H9 (cell line): Measurements from ENCODE around the gene FBLN1. TPM values are rescaled to one million over a fixed set of nuclear protein-coding genes. Genes with fewer than 3 reads are reported as not detected.
A peak's percentile ranks its signal among the peaks of the same experiment; 100 is the strongest.

ENCODE experiments used
- DNase-seq: peaks from one replicate; pipeline ENCODE4 v3.0.0-alpha.2; 2017
- H2AFZ ChIP-seq: one replicate; pipeline ENCODE4 v1.6.1; 2013; ENCODE audit warnings: mild to moderate bottlenecking, low read length, control low read depth, moderate library complexity
- H2AK5ac ChIP-seq: 2 replicates; pipeline ENCODE4 v1.6.1; 2013; ENCODE audit warnings: low read length, control low read depth, mixed read lengths; ENCODE audit not compliant: insufficient read length
- H2BK120ac ChIP-seq: one replicate; pipeline ENCODE4 v1.6.1; 2013; ENCODE audit warnings: low read depth, mild to moderate bottlenecking, low read length, control low read depth, inconsistent platforms; ENCODE audit not compliant: poor library complexity, severe bottlenecking
- H2BK12ac ChIP-seq: 2 replicates; pipeline ENCODE4 v1.6.1; 2013; ENCODE audit warnings: low read length, control low read depth, mixed read lengths, low read depth; ENCODE audit not compliant: insufficient read length
- H2BK15ac ChIP-seq: 2 replicates; pipeline ENCODE4 v1.6.1; 2013; ENCODE audit warnings: low read depth, low read length, control low read depth
- H2BK20ac ChIP-seq: one replicate; pipeline ENCODE4 v1.6.1; 2013; ENCODE audit warnings: low read depth, mild to moderate bottlenecking, low read length, control low read depth, inconsistent platforms; ENCODE audit not compliant: poor library complexity, severe bottlenecking
- H2BK5ac ChIP-seq: 2 replicates; pipeline ENCODE4 v1.6.1; 2013; ENCODE audit warnings: low read length, control low read depth, mixed read lengths; ENCODE audit not compliant: insufficient read length
- H3K14ac ChIP-seq: 2 replicates; pipeline ENCODE4 v1.6.1; 2013; ENCODE audit warnings: low read length, control low read depth; ENCODE audit not compliant: insufficient read depth
- H3K18ac ChIP-seq: 2 replicates; pipeline ENCODE4 v1.6.1; 2013; ENCODE audit warnings: low read depth, mild to moderate bottlenecking, mixed read lengths, low read length, control low read depth; ENCODE audit not compliant: insufficient read length
- H3K23ac ChIP-seq: 2 replicates; pipeline ENCODE4 v1.6.1; 2013; ENCODE audit warnings: low read length, control low read depth, mixed read lengths, low read depth; ENCODE audit not compliant: insufficient read length
- H3K23me2 ChIP-seq: 2 replicates; pipeline ENCODE4 v1.6.1; 2013; ENCODE audit warnings: low read depth, mild to moderate bottlenecking, mixed read lengths, low read length, control low read depth; ENCODE audit not compliant: insufficient read length, poor library complexity, severe bottlenecking
- H3K27ac ChIP-seq: 2 replicates; pipeline ENCODE4 v1.5.1; 2013; ENCODE audit warnings: low read length, control low read depth, mixed read lengths, low read depth; ENCODE audit not compliant: insufficient read length
- H3K27me3 ChIP-seq: 2 replicates; pipeline ENCODE4 v1.6.1; 2013; ENCODE audit warnings: low read length, control low read depth, inconsistent platforms; ENCODE audit not compliant: insufficient read depth
- H3K4ac ChIP-seq: 2 replicates; pipeline ENCODE4 v1.6.1; 2013; ENCODE audit warnings: low read depth, mild to moderate bottlenecking, control low read depth, inconsistent platforms, low read length, moderate library complexity
- H3K4me1 ChIP-seq: 2 replicates; pipeline ENCODE4 v1.6.1; 2013; ENCODE audit warnings: low read length, control low read depth, inconsistent platforms; ENCODE audit not compliant: insufficient read depth
- H3K4me2 ChIP-seq: 2 replicates; pipeline ENCODE4 v1.6.1; 2013; ENCODE audit warnings: low read length, control low read depth, mixed read lengths; ENCODE audit not compliant: insufficient read length, insufficient read depth
- H3K56ac ChIP-seq: 2 replicates; pipeline ENCODE4 v1.6.1; 2013; ENCODE audit warnings: low read depth, mild to moderate bottlenecking, mixed read lengths, low read length, control low read depth; ENCODE audit not compliant: insufficient read length
- H3K79me1 ChIP-seq: 2 replicates; pipeline ENCODE4 v1.6.1; 2013; ENCODE audit warnings: low read depth, mild to moderate bottlenecking, moderate library complexity, low read length, control low read depth, inconsistent platforms; ENCODE audit not compliant: insufficient read depth, poor library complexity, severe bottlenecking
- H3K79me2 ChIP-seq: 2 replicates; pipeline ENCODE4 v1.6.1; 2013; ENCODE audit warnings: low read length, control low read depth, inconsistent platforms; ENCODE audit not compliant: insufficient read depth
- H3K9ac ChIP-seq: 2 replicates; pipeline ENCODE4 v1.6.1; 2013; ENCODE audit warnings: low read length, control low read depth, mixed read lengths; ENCODE audit not compliant: insufficient read length; ENCODE audit errors: extremely low read depth
- H3K9me3 ChIP-seq: one replicate; pipeline ENCODE4 v1.6.1; 2013; ENCODE audit warnings: low read depth, low read length, inconsistent platforms; ENCODE audit not compliant: control insufficient read depth
- H3T11ph ChIP-seq: one replicate; pipeline ENCODE4 v1.6.1; 2013; ENCODE audit warnings: mild to moderate bottlenecking, low read length, control low read depth, inconsistent platforms
- H4K20me1 ChIP-seq: one replicate; pipeline ENCODE4 v1.6.1; 2013; ENCODE audit not compliant: control insufficient read depth, insufficient read length, insufficient read depth
- H4K5ac ChIP-seq: 2 replicates; pipeline ENCODE4 v1.6.1; 2013; ENCODE audit warnings: low read depth, mild to moderate bottlenecking, mixed read lengths, low read length, control low read depth; ENCODE audit not compliant: insufficient read length
- H4K8ac ChIP-seq: replicated peaks from 2 replicates; pipeline ENCODE4 v1.6.1; 2013; ENCODE audit warnings: low read length, control low read depth, mixed read lengths, low read depth; ENCODE audit not compliant: insufficient read length
- H4K91ac ChIP-seq: 2 replicates; pipeline ENCODE4 v1.6.1; 2013; ENCODE audit warnings: low read depth, mild to moderate bottlenecking, moderate library complexity, mixed read lengths, low read length, control low read depth; ENCODE audit not compliant: insufficient read length
- H3K27ac Mint-ChIP-seq, 3 experiments: 2 replicates in 2 of 3; 3 replicates in 1 of 3; pipeline ENCODE4 v1.8.0; 2020 to 2021; ENCODE audit warnings: mixed read lengths in 3 of 3, mild to moderate bottlenecking in 1 of 3, moderate library complexity in 1 of 3
- H3K27me3 Mint-ChIP-seq: 2 replicates; pipeline ENCODE4 v1.8.0; 2021; ENCODE audit warnings: low read depth, mild to moderate bottlenecking, moderate library complexity, mixed read lengths
- H3K36me3 Mint-ChIP-seq, 3 experiments: 2 replicates in 2 of 3; 3 replicates in 1 of 3; pipeline ENCODE4 v1.8.0; 2020 to 2021; ENCODE audit warnings: low read depth in 3 of 3, mixed read lengths in 3 of 3; ENCODE audit not compliant: insufficient read depth in 1 of 3
- H3K4me1 Mint-ChIP-seq, 2 experiments: 2 replicates each; pipeline ENCODE4 v1.8.0; 2020; ENCODE audit warnings: mixed read lengths in 2 of 2
- H3K4me3 Mint-ChIP-seq, 2 experiments: 2 replicates in 1 of 2; 3 replicates in 1 of 2; pipeline ENCODE4 v1.8.0; 2020 to 2021; ENCODE audit warnings: mild to moderate bottlenecking in 2 of 2, mixed read lengths in 2 of 2, moderate library complexity in 1 of 2
- H3K9me3 Mint-ChIP-seq, 2 experiments: 2 replicates in 1 of 2; 3 replicates in 1 of 2; pipeline ENCODE4 v1.8.0; 2020; ENCODE audit warnings: mild to moderate bottlenecking in 2 of 2, mixed read lengths in 2 of 2, moderate library complexity in 1 of 2
- CTCF ChIP-seq: fragments of 200-600 bp; sonication (generic); conservative IDR thresholded peaks from 3 replicates; pipeline ENCODE4 v1.8.0; 2021; ENCODE audit warnings: antibody characterized with exemption, mild to moderate bottlenecking
- WGBS: extraction: QIAGEN DNeasy Blood & Tissue Kit; methylation state at CpG from one replicate; pipeline ENCODE4 v1.1.7; 2013; ENCODE audit warnings: missing lambda C conversion rate, low lambda C conversion rate, mixed read lengths; ENCODE audit not compliant: insufficient read length; ENCODE audit errors: extremely low coverage; 5-methylcytosine and 5-hydroxymethylcytosine counted together
- total RNA-seq: library from RNA; stranded (reverse); gene quantifications from 2 replicates; pipeline ENCODE4 v1.2.1, GENCODE V29; 2021

Gene FBLN1
- total RNA-seq, 1 experiment from 2014 or later, result 140 TPM

- H3K9me3 ChIP-seq, result no peaks in the 10 kb centered on the region
- Mint-ChIP-seq H3K36me3 (peaks cover 29 to 71% (median 55%) of the 10 kb centered on the region in 3 experiments), H3K27ac (peak overlapping the region in 1 of 3 experiments; percentile 76; a peak in 2 of 7 replicates), H3K4me3 (no peak overlapping the region), H3K27me3 (no peaks in the 10 kb centered on the region), H3K9me3 (no peaks in the 10 kb centered on the region), H3K4me1 (peaks cover 4 to 10% of the 10 kb centered on the region in 2 experiments)
- no peaks in the 10 kb centered on the region for H3K79me2 ChIP-seq
- WGBS, result no CpG with 5 or more reads among the region's 8 CpGs
- no peak overlapping the region for H3K4ac ChIP-seq
- no peaks in the 10 kb centered on the region for H3K4me1 ChIP-seq
- H3K14ac ChIP-seq, result no peak overlapping the region
- no peak overlapping the region for H2AFZ ChIP-seq
- H4K8ac ChIP-seq, result no peak overlapping the region
- H4K91ac ChIP-seq, result no peak overlapping the region
- H3K23me2 ChIP-seq, result no peaks in the 10 kb centered on the region
- TF ChIP-seq CTCF, result no peak
- H3K9ac ChIP-seq, result no peak overlapping the region
- no peaks in the 10 kb centered on the region for H4K20me1 ChIP-seq
- no peak overlapping the region for H2BK20ac ChIP-seq
- no peak overlapping the region for H2BK12ac ChIP-seq
- H4K5ac ChIP-seq, result no peak overlapping the region
- no peak overlapping the region for H3K18ac ChIP-seq
- H3T11ph ChIP-seq, result no peak overlapping the region
- H3K27me3 ChIP-seq, result no peaks in the 10 kb centered on the region
- H3K27ac ChIP-seq, result no peak overlapping the region
- DNase-seq, result no peak
- no peak overlapping the region for H2AK5ac ChIP-seq
- no peak overlapping the region for H3K23ac ChIP-seq
- no peak overlapping the region for H3K4me2 ChIP-seq
- no peak overlapping the region for H2BK15ac ChIP-seq
- no peak overlapping the region for H2BK5ac ChIP-seq
- H2BK120ac ChIP-seq, result no peak overlapping the region
- H3K56ac ChIP-seq, result no peak overlapping the region
- H3K79me1 ChIP-seq, result no peaks in the 10 kb centered on the region
Observed at GRCh38 chr22:45540122-45540521, 37.4 kb downstream of the FBLN1 start.
